Liver (tissue), 9 donors: ENCODE measurements around the gene RASGRP2. TPM values are rescaled to one million over a fixed set of nuclear protein-coding genes. Genes with fewer than 3 reads are reported as not detected.

ENCODE experiments used
- DNase-seq: peaks from one replicate; pipeline ENCODE4 v3.0.0-alpha.2; 2017; ENCODE audit warnings: low spot score
- H3K27ac ChIP-seq, 2 donors: one replicate each; pipeline ENCODE4 v1.7.0; 2013; ENCODE audit warnings: inconsistent platforms in 2 of 2, low read length in 2 of 2, control low read depth in 1 of 2, low read depth in 1 of 2, mild to moderate bottlenecking in 1 of 2
- H3K27me3 ChIP-seq, 4 donors: one replicate each; pipeline versions ENCODE4 v1.6.1 to v1.7.0; 2013; ENCODE audit warnings: low read length in 3 of 4, inconsistent platforms in 1 of 4, mild to moderate bottlenecking in 1 of 4, moderate library complexity in 1 of 4; ENCODE audit not compliant: control insufficient read depth in 4 of 4, insufficient read depth in 4 of 4
- H3K36me3 ChIP-seq, 4 donors: one replicate each; pipeline versions ENCODE4 v1.6.1 to v1.7.0; 2013; ENCODE audit warnings: low read length in 3 of 4, mild to moderate bottlenecking in 3 of 4, low read depth in 1 of 4, moderate library complexity in 1 of 4; ENCODE audit not compliant: control insufficient read depth in 4 of 4, insufficient read depth in 3 of 4
- H3K4me1 ChIP-seq, 4 donors: one replicate each; pipeline versions ENCODE4 v1.6.1 to v1.7.0; 2013; ENCODE audit warnings: low read length in 3 of 4, mild to moderate bottlenecking in 3 of 4, moderate library complexity in 1 of 4; ENCODE audit not compliant: control insufficient read depth in 4 of 4, insufficient read depth in 4 of 4
- H3K4me3 ChIP-seq, 3 donors: one replicate each; pipeline versions ENCODE4 v1.6.1 to v1.7.0; 2013; ENCODE audit warnings: low read length in 3 of 3, control low read depth in 1 of 3, low read depth in 1 of 3, mild to moderate bottlenecking in 1 of 3
- H3K9ac ChIP-seq, 2 donors: one replicate each; pipeline ENCODE4 v1.7.0; 2013; ENCODE audit warnings: low read length in 2 of 2, mild to moderate bottlenecking in 2 of 2, moderate library complexity in 2 of 2, control low read depth in 1 of 2, low read depth in 1 of 2
- H3K9me3 ChIP-seq, 4 donors: one replicate each; pipeline versions ENCODE4 v1.6.1 to v1.7.0; 2013; ENCODE audit warnings: low read length in 3 of 4; ENCODE audit not compliant: control insufficient read depth in 4 of 4
- ATF3 ChIP-seq: IDR thresholded peaks from 2 replicates; pipeline ENCODE4 v1.6.1; 2016; ENCODE audit warnings: antibody characterized with exemption
- FOXA2 ChIP-seq: IDR thresholded peaks from 2 replicates; pipeline ENCODE4 v1.6.1; 2016; ENCODE audit warnings: antibody characterized with exemption
- GABPA ChIP-seq, 2 donors: IDR thresholded peaks in 1 of 2; conservative IDR thresholded peaks in 1 of 2; 2 replicates each; pipeline ENCODE4 v1.6.1; 2016; ENCODE audit warnings: antibody characterized with exemption in 2 of 2, mild to moderate bottlenecking in 1 of 2, moderate library complexity in 1 of 2
- HNF4A ChIP-seq, 2 donors: conservative IDR thresholded peaks; 2 replicates each; pipeline ENCODE4 v1.6.1; 2016; ENCODE audit warnings: antibody characterized with exemption in 2 of 2, mild to moderate bottlenecking in 2 of 2
- JUND ChIP-seq, 2 donors: IDR thresholded peaks; 2 replicates each; pipeline ENCODE4 v1.6.1; 2016; ENCODE audit warnings: antibody characterized with exemption in 2 of 2
- NR2F2 ChIP-seq: IDR thresholded peaks from 2 replicates; pipeline ENCODE4 v1.6.1; 2016; ENCODE audit warnings: antibody characterized with exemption
- RAD21 ChIP-seq, 2 donors: IDR thresholded peaks; 2 replicates each; pipeline ENCODE4 v1.6.1; 2016; ENCODE audit warnings: antibody characterized with exemption in 2 of 2, mild to moderate bottlenecking in 2 of 2
- REST ChIP-seq: IDR thresholded peaks from 2 replicates; pipeline ENCODE4 v1.6.1; 2016; ENCODE audit warnings: antibody characterized with exemption, mild to moderate bottlenecking
- RXRA ChIP-seq, 2 donors: IDR thresholded peaks; 2 replicates each; pipeline ENCODE4 v1.6.1; 2017 to 2018; ENCODE audit warnings: antibody characterized with exemption in 2 of 2, mild to moderate bottlenecking in 1 of 2
- SP1 ChIP-seq: IDR thresholded peaks from 2 replicates; pipeline ENCODE4 v1.6.1; 2018; ENCODE audit warnings: antibody characterized with exemption, mild to moderate bottlenecking
- ZBTB33 ChIP-seq: IDR thresholded peaks from 2 replicates; pipeline ENCODE4 v1.6.1; 2016; ENCODE audit warnings: antibody characterized with exemption
- WGBS: extraction: QIAGEN DNeasy Blood & Tissue Kit; methylation state at CpG from one replicate; pipeline ENCODE4 v1.1.7; 2013; 5-methylcytosine and 5-hydroxymethylcytosine counted together
- polyA plus RNA-seq, 2 donors: library from polyadenylated mRNA; stranded (reverse) in 1 of 2; unstranded in 1 of 2; fragments of 200-250 nt in 1 of 2; fragments of >200 nt in 1 of 2; fragmentation: Nextera tagmentation in 1 of 2; extraction: Ambion mirVana in 1 of 2; gene quantifications; one replicate each; pipeline versions ENCODE4 v1.2.1 to v1.2.3, GENCODE V29; 2013 to 2015
- total RNA-seq, 2 donors: library from RNA; depleted of rRNA; stranded (reverse); fragments of >200 nt; gene quantifications; one replicate each; pipeline ENCODE4 v1.2.3, GENCODE V29; 2014
- donor health status: healthy.
- donor health status: healthy.
- donor health status: healthy.
- donor health status: healthy.
- donor health status: healthy.

The RASGRP2 gene
- total and polyA plus RNA-seq, 4 donors = 2.7 to 14.9 (median 8.7) TPM

- no peak for TF ChIP-seq RAD21 (IDR thresholded peaks at IDR 0.05)
These were observed 2.4 kb downstream of the RASGRP2 start (continued) for GRCh38 chr11:64741375-64742086.

- H3K9me3 ChIP-seq = no peaks in the 10 kb centered on the region
- H3K9ac ChIP-seq = no peak overlapping the region
- no peak for TF ChIP-seq RXRA (IDR thresholded peaks at IDR 0.05)
- peaks cover 26 to 44% (median 35%) of the 10 kb centered on the region in 4 donors for H3K4me1 ChIP-seq
- H3K27me3 ChIP-seq = no peaks in the 10 kb centered on the region
- no peaks in the 10 kb centered on the region for H3K36me3 ChIP-seq
- H3K27ac ChIP-seq = no peak overlapping the region
- 92% methylated on average over 12 of the region's 12 CpGs for WGBS
- DNase-seq = no peak
- H3K4me3 ChIP-seq = no peak overlapping the region
These were observed 4.1 kb downstream of the RASGRP2 start for GRCh38 chr11:64739871-64740270.

- Histone ChIP-seq H3K27ac (no peak overlapping the region), H3K4me1 (peaks cover 11 to 23% (median 14%) of the 10 kb centered on the region in 4 donors), H3K9ac (no peak overlapping the region), H3K4me3 (no peak overlapping the region), H3K27me3 (no peaks in the 10 kb centered on the region), H3K9me3 (no peaks in the 10 kb centered on the region), H3K36me3 (peaks cover 0 to 2% (median 0%) of the 10 kb centered on the region in 4 donors)
- 96% methylated on average over 15 of the region's 15 CpGs for WGBS
- DNase-seq = no peak
- TF ChIP-seq REST (no peak), NR2F2 (no peak), SP1 (no peak), FOXA2 (no peak), RAD21 (IDR thresholded peaks at IDR 0.05) (no peak), ATF3 (no peak)
These were observed 7.3 kb downstream of the RASGRP2 start for GRCh38 chr11:64736654-64737053.

GRCh38 chr11:64735725-64736259 lies 8.2 kb downstream of the RASGRP2 start:
- no peak overlapping the region for H3K27ac ChIP-seq
- H3K27me3 ChIP-seq = no peaks in the 10 kb centered on the region
- DNase-seq = no peak
- H3K9me3 ChIP-seq = no peaks in the 10 kb centered on the region
- no peak overlapping the region for H3K4me3 ChIP-seq
- WGBS = 48% methylated on average over 9 of the region's 9 CpGs
- H3K9ac ChIP-seq = no peak overlapping the region
- H3K4me1 ChIP-seq = peaks cover 11 to 21% (median 14%) of the 10 kb centered on the region in 4 donors
- H3K36me3 ChIP-seq = peaks cover 0 to 3% (median 0%) of the 10 kb centered on the region in 4 donors
- peak; percentile 53 to 75 for TF ChIP-seq HNF4A (conservative IDR thresholded peaks at IDR 0.05)
- TF ChIP-seq GABPA (IDR thresholded peaks at IDR 0.05 in 1 of 2, conservative IDR thresholded peaks at IDR 0.05 in 1 of 2) = no peak
- TF ChIP-seq JUND (IDR thresholded peaks at IDR 0.05) = no peak
- peak in 1 of 2 donors; percentile 47 for TF ChIP-seq RXRA (IDR thresholded peaks at IDR 0.05)
- no peak for TF ChIP-seq ZBTB33
